GM12878 (cell line): ENCODE data around the gene ZBTB42.

ENCODE experiments used
- CHD4 ChIP-seq: fragments of 200-600 bp; sonication (generic); IDR thresholded peaks from 2 replicates; pipeline ENCODE4 v1.6.1; 2016; ENCODE audit warnings: mild to moderate bottlenecking
- CTCF ChIP-seq, 3 experiments: IDR thresholded peaks in 2 of 3; conservative IDR thresholded peaks in 1 of 3; 2 replicates each; pipeline ENCODE4 v1.5.1; 2011; ENCODE audit warnings: low read depth in 3 of 3, low read length in 3 of 3, mild to moderate bottlenecking in 3 of 3, control low read depth in 2 of 3, moderate library complexity in 2 of 3, inconsistent platforms in 1 of 3, mixed read lengths in 1 of 3; ENCODE audit not compliant: control insufficient read depth in 2 of 3, insufficient read depth in 1 of 3; ENCODE audit errors: extremely low read depth in 1 of 3
- DPF2 ChIP-seq: fragments of 450-650 bp; IDR thresholded peaks from 2 replicates; pipeline ENCODE4 v1.6.1; 2017; ENCODE audit warnings: mild to moderate bottlenecking
- EGR1 ChIP-seq, 2 experiments: IDR thresholded peaks; 1 replicate in 1 of 2; 2 replicates in 1 of 2; pipeline ENCODE4 v1.6.1; 2011 to 2012; ENCODE audit warnings: low read depth in 2 of 2, low read length in 2 of 2, borderline replicate concordance in 1 of 2, mild to moderate bottlenecking in 1 of 2, moderate library complexity in 1 of 2
- EZH2 ChIP-seq: IDR thresholded peaks from 2 replicates; pipeline ENCODE4 v1.6.1; 2012; ENCODE audit warnings: low read depth, mild to moderate bottlenecking, control low read depth, inconsistent platforms, low read length, borderline replicate concordance; ENCODE audit not compliant: control insufficient read depth
- FOXK2 ChIP-seq: fragments of 450-650 bp; IDR thresholded peaks from 2 replicates; pipeline ENCODE4 v1.6.1; 2017; ENCODE audit warnings: mild to moderate bottlenecking, moderate library complexity
- NRF1 ChIP-seq: conservative IDR thresholded peaks from 2 replicates; pipeline ENCODE4 v1.6.1; 2011; ENCODE audit warnings: mild to moderate bottlenecking, low read depth, low read length, improper control_type of control experiment
- POLR2A ChIP-seq: IDR thresholded peaks from 2 replicates; pipeline ENCODE4 v1.6.1; 2011; ENCODE audit warnings: low read depth, mild to moderate bottlenecking, low read length
- RAD21 ChIP-seq: IDR thresholded peaks from 2 replicates; pipeline ENCODE4 v1.6.1; 2011; ENCODE audit warnings: mild to moderate bottlenecking, low read depth, low read length, moderate library complexity; ENCODE audit not compliant: insufficient read depth
- SMC3 ChIP-seq: IDR thresholded peaks from 2 replicates; pipeline ENCODE4 v1.6.1; 2011; ENCODE audit warnings: low read length, improper control_type of control experiment, borderline replicate concordance
- TAF1 ChIP-seq: IDR thresholded peaks from 2 replicates; pipeline ENCODE4 v1.6.1; 2011; ENCODE audit warnings: mild to moderate bottlenecking, low read depth, low read length, borderline replicate concordance
- ZNF274 ChIP-seq: IDR thresholded peaks from one replicate; pipeline ENCODE4 v1.8.0; 2011; ENCODE audit not compliant: insufficient read length, insufficient read depth
- TF ChIP-seq, protein P1 (sequence below): fragments of 450-650 bp; IDR thresholded peaks from 2 replicates; pipeline ENCODE4 v1.6.1; 2017; ENCODE audit warnings: borderline replicate concordance

GRCh38 chr14:104770072-104770579 is 30.8 kb upstream of the ZBTB42 start:
- no peak for TF ChIP-seq CHD4
- no peak for TF ChIP-seq CTCF (IDR thresholded peaks at IDR 0.05 in 2 of 3, conservative IDR thresholded peaks at IDR 0.05 in 1 of 3; ENCODE audit: control insufficient read depth in 2 of 3, extremely low read depth in 1 of 3, insufficient read depth in 1 of 3, low read depth in 3 of 3, low read length in 3 of 3)
- TF ChIP-seq DPF2 = no peak
- no peak for TF ChIP-seq TAF1
- 0 out of 2 replicates have a peak, but pooled peaks have one; percentile 34 for TF ChIP-seq POLR2A
- no peak for TF ChIP-seq NRF1
- TF ChIP-seq EGR1 (IDR thresholded peaks at IDR 0.05; ENCODE audit: borderline replicate concordance in 1 of 2, low read depth in 2 of 2, low read length in 2 of 2) = no peak
- TF ChIP-seq FOXK2 = no peak
- TF ChIP-seq SMC3 = no peak
- TF ChIP-seq, protein P1, sequence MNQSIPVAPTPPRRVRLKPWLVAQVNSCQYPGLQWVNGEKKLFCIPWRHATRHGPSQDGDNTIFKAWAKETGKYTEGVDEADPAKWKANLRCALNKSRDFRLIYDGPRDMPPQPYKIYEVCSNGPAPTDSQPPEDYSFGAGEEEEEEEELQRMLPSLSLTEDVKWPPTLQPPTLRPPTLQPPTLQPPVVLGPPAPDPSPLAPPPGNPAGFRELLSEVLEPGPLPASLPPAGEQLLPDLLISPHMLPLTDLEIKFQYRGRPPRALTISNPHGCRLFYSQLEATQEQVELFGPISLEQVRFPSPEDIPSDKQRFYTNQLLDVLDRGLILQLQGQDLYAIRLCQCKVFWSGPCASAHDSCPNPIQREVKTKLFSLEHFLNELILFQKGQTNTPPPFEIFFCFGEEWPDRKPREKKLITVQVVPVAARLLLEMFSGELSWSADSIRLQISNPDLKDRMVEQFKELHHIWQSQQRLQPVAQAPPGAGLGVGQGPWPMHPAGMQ = no peak
- TF ChIP-seq ZNF274 = no peak
- no peak for TF ChIP-seq EZH2
- TF ChIP-seq RAD21 = no peak
